Heart right ventricle (tissue), 16 donors: Measurements from ENCODE around the gene CCSER2. TPM values are rescaled to one million over a fixed set of nuclear protein-coding genes. Genes with fewer than 3 reads are reported as not detected.
A peak's percentile ranks its signal among the peaks of the same experiment; 100 is the strongest.

Experiments
- ATAC-seq, 8 donors: fragments of 200-7000 bp; cut with Tn5 transposase; one replicate each; pipeline ENCODE4 v1.9.1; 2020; ENCODE audit warnings: mild to moderate bottlenecking in 8 of 8, moderate library complexity in 8 of 8, moderate number of reproducible peaks in 1 of 8
- DNase-seq, 2 donors: peaks; one replicate each; pipeline ENCODE4 v3.0.0-alpha.2; 2020
- H3K27ac ChIP-seq, 10 donors: fragments of 200-600 bp; sonication (generic) in 2 of 10; one replicate each; pipeline versions ENCODE4 v1.5.0 to v1.8.0; 2020 to 2022; ENCODE audit warnings: mild to moderate bottlenecking in 3 of 10
- H3K27me3 ChIP-seq, 7 donors: fragments of 200-600 bp; one replicate each; pipeline ENCODE4 v1.8.0; 2021 to 2022; ENCODE audit warnings: mild to moderate bottlenecking in 2 of 7
- H3K36me3 ChIP-seq, 9 donors: fragments of 200-600 bp; sonication (generic) in 1 of 9; one replicate each; pipeline versions ENCODE4 v1.5.0 to v1.8.0; 2020 to 2022; ENCODE audit warnings: mild to moderate bottlenecking in 2 of 9
- H3K4me1 ChIP-seq, 9 donors: fragments of 200-600 bp; sonication (generic) in 1 of 9; one replicate each; pipeline versions ENCODE4 v1.5.0 to v1.8.0; 2020 to 2022; ENCODE audit warnings: mild to moderate bottlenecking in 4 of 9
- H3K4me3 ChIP-seq, 10 donors: fragments of 200-600 bp; sonication (generic) in 2 of 10; one replicate each; pipeline versions ENCODE4 v1.5.0 to v1.8.0; 2020 to 2022; ENCODE audit warnings: mild to moderate bottlenecking in 7 of 10, moderate library complexity in 2 of 10
- H3K9me3 ChIP-seq, 11 donors: fragments of 200-600 bp in 10 of 11; sonication (generic) in 2 of 11; one replicate each; pipeline versions ENCODE4 v1.5.0 to v1.8.0; 2013 to 2022; ENCODE audit warnings: mild to moderate bottlenecking in 2 of 11, control low read depth in 1 of 11, moderate library complexity in 1 of 11
- WGBS, 2 donors: extraction: QIAGEN DNeasy Blood & Tissue Kit; methylation state at CpG; one replicate each; pipeline ENCODE4 v1.1.7; 2013; ENCODE audit warnings: inconsistent platforms in 1 of 2; 5-methylcytosine and 5-hydroxymethylcytosine counted together
- intact Hi-C, 10 donors: fragments of 100-400 bp; cut with DNase I; formaldehyde crosslinking; loops; one replicate each; pipeline versions ENCODE4 v1.11.1 to v1.14.2; 2022
- polyA plus RNA-seq, 2 donors: library from polyadenylated mRNA; stranded (reverse); fragments of 200-250 nt; gene quantifications; one replicate each; pipeline ENCODE4 v1.2.3, GENCODE V29; 2013
- total RNA-seq, 10 donors: library from RNA; stranded (reverse); fragmentation: NEBNext Ultra II Directional in 3 of 10; extraction: Animal tissue kit (Norgen Biotek cat#: 25700) in 3 of 10; gene quantifications; one replicate each; pipeline versions ENCODE4 v1.2.1 to v1.2.4, GENCODE V29; 2021 to 2023
- TF ChIP-seq, protein P1 (sequence below), 9 donors: fragments of 200-600 bp; sonication (generic) in 2 of 9; IDR thresholded peaks; one replicate each; pipeline versions ENCODE4 v1.5.0 to v1.8.0; 2021 to 2022; ENCODE audit warnings: antibody characterized with exemption in 9 of 9, mild to moderate bottlenecking in 5 of 9, moderate library complexity in 1 of 9
- donor health status: Arrhythmogenic right ventricular cardiomyopathy.
- donor health status: ischemic (EF 13 %, LVEDD 7.1; RV severe dilation, severe dysfunction).
- donor health status: healthy with polysubstance abuse.
- donor health status: DM: no; HTN: yes; CAD: no.
- donor health status: DM: no; HTN: no; CAD: no.
- donor health status: ischemic (EF 25% LVEDD 6.9; RV normal size, moderate dysfunction).
- donor health status: ischemic (EF 25% LVEDD 5.7; RV mildly dilated, moderate dysfunction).
- donor health status: healthy.
- donor health status: DM: yes; HTN: yes; CAD: no.
- donor health status: Ischemic cardiomyopathy.
- donor health status: ischemic (EF 35%, LVEDD 5.7; RV mildly dilated, moderate dysfunction).
- donor health status: nonischemic (EF 11% LVEDD 7.7; RV severe dilation, severe dysfunction).
- donor health status: DM: yes; HTN: yes; CAD: no.
- donor health status: PGD.
- donor health status: ischemic (EF 29% LVEDD 5.4; RV normal size, mild dysfunction).
- donor health status: nonischemic (EF 23%, LVEDD 6.1; RV moderate dilation, normal function).

CCSER2 gene
- total and polyA plus RNA-seq, 12 donors: 27.5 to 252 (median 198) TPM

DNA sequence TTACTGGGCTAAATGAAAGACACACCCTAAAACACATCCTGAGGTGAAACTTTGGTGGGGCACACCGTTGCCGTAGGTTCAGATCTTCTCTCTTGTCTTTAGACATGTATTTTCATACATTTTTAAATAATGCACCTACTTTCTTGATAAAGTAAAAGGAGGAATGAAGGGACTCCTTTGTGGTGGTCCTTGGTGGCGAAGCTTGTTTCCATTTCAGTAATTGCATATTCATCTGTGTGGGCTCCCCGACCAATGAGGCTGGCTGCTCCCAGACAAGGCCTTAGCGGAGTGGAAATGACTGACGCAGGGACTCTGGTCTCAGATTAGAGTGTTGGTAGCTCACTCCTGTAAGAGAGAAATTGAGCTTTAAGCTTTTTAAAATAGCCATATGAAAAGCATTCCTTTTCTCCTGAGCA is 815 bp downstream of the CCSER2 start:
- TF ChIP-seq, protein P1, sequence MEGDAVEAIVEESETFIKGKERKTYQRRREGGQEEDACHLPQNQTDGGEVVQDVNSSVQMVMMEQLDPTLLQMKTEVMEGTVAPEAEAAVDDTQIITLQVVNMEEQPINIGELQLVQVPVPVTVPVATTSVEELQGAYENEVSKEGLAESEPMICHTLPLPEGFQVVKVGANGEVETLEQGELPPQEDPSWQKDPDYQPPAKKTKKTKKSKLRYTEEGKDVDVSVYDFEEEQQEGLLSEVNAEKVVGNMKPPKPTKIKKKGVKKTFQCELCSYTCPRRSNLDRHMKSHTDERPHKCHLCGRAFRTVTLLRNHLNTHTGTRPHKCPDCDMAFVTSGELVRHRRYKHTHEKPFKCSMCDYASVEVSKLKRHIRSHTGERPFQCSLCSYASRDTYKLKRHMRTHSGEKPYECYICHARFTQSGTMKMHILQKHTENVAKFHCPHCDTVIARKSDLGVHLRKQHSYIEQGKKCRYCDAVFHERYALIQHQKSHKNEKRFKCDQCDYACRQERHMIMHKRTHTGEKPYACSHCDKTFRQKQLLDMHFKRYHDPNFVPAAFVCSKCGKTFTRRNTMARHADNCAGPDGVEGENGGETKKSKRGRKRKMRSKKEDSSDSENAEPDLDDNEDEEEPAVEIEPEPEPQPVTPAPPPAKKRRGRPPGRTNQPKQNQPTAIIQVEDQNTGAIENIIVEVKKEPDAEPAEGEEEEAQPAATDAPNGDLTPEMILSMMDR (IDR thresholded peaks at IDR 0.05): no peak
- ATAC-seq (no peak), DNase-seq (peak; percentile 17 to 26)
- WGBS, 2 donors: 4 to 8% methylated on average over 6 of the region's 6 CpGs
- H3K4me3 ChIP-seq: peak overlapping the region; percentile 44 to 97 (median 88)
- H3K4me1 ChIP-seq: peaks cover 2 to 52% (median 40%) of the 10 kb centered on the region in 9 donors
- H3K27me3 ChIP-seq: no peaks in the 10 kb centered on the region
- intact Hi-C loops: loop anchor here in 1 of 10 donors (10.0 kb wide), 1 partner anchor 184 kb away; no protein-coding TSS in a partner anchor
- no peaks in the 10 kb centered on the region for H3K36me3 ChIP-seq
- H3K27ac ChIP-seq: peak overlapping the region; percentile 82 to 99 (median 97)
- no peaks in the 10 kb centered on the region for H3K9me3 ChIP-seq

DNA sequence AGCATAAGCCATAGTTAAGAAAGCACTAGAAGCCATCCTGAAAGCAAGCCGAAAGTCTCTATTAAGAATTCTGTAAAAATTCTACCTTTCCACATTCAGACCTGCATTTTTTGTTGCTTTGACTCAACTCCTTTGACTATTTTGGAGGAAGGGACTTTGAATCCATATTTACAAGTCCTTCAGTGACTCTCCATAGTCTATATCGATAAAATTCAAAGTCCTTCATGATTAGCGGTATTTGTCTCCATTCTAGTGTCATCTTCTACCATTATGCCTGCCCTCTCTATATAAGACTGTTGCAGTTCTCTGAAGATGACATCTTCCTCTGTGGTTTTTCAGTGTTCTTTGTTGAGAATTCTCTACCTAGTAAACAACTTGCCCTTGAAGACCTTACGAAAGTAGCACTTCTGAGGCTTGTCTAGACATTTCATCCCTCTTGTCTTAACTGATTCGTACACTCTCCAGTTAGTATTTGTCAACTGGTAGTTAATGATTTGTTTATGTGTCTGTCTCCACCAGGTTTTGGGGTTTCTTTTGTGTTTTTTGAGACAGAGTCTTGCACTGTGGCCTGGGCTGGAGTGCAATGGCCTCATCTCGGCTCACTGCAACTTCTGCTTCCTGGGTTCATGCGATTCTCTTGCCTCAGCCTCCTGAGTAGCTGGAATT is 1.7 kb downstream of the CCSER2 start:
- H3K4me1 ChIP-seq: peaks cover 2 to 61% (median 49%) of the 10 kb centered on the region in 9 donors
- TF ChIP-seq, protein P1 (IDR thresholded peaks at IDR 0.05): no peak
- H3K27me3 ChIP-seq: no peaks in the 10 kb centered on the region
- H3K27ac ChIP-seq: peak overlapping the region in 1 of 10 donors; percentile 97
- intact Hi-C loops: loop anchor here in 2 of 10 donors (10.0 kb wide), 2 partner anchors 185 to 195 kb away; partner anchors contain the start of gene GHITM (in 1 of the 2)
- ATAC-seq: no peak
- DNase-seq: no peak
- no peaks in the 10 kb centered on the region for H3K9me3 ChIP-seq
- H3K4me3 ChIP-seq: peak overlapping the region in 5 of 10 donors; percentile 85 to 97 (median 91)
- WGBS, 2 donors: 88 to 97% methylated on average over 7 of the region's 7 CpGs
- H3K36me3 ChIP-seq: no peaks in the 10 kb centered on the region

- H3K4me1 ChIP-seq: peaks cover 2 to 69% (median 59%) of the 10 kb centered on the region in 9 donors
- ATAC-seq (no peak), DNase-seq (no peak)
- 93 to 96% methylated on average over 2 of the region's 2 CpGs for WGBS, 2 donors
- TF ChIP-seq, protein P1 (IDR thresholded peaks at IDR 0.05): no peak
- H3K9me3 ChIP-seq: no peaks in the 10 kb centered on the region
- H3K4me3 ChIP-seq: no peak overlapping the region
- H3K27me3 ChIP-seq: no peaks in the 10 kb centered on the region
- peak overlapping the region in 1 of 10 donors; percentile 97 for H3K27ac ChIP-seq
- intact Hi-C loops: loop anchor here in 1 of 10 donors (10.0 kb wide), 1 partner anchor 196 kb away; the partner anchor contains the start of gene GHITM
- H3K36me3 ChIP-seq: no peaks in the 10 kb centered on the region
Observed at GRCh38 chr10:84331091-84331490, 2.7 kb downstream of the CCSER2 start.

DNA sequence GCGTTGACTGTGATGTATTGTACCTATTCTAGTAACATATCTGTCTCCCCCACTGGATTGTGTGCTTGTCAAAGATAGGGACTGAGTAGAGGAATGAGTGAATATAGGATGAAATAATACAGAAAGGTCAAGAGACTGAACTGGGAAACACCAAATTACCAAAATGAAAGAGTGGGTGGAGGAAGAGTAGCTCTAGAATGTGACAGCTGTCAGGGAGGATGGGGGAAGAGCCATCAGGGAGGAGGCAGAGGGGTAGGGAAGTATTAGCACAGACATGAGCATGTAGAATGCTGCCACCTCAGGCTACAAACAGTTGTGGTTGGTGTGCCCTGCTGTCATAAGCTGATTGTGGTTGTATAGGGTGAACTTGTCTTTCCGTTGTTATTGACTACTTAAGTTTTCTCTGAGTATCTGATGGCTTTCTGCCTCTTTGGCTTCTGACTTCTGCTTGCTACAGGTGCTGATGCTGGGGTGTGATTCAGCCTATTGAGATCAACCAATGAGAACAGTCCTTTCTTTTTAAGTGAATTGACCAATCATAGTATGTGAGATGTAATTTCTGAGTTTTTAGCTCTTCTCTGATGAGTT is 5.6 kb downstream of the CCSER2 start:
- TF ChIP-seq, protein P1 (IDR thresholded peaks at IDR 0.05): no peak
- Histone ChIP-seq H3K36me3 (no peaks in the 10 kb centered on the region), H3K27ac (peak overlapping the region in 1 of 10 donors; percentile 17), H3K9me3 (no peaks in the 10 kb centered on the region), H3K4me1 (peaks cover 2 to 90% (median 82%) of the 10 kb centered on the region in 9 donors), H3K4me3 (no peak overlapping the region), H3K27me3 (no peaks in the 10 kb centered on the region)
- no peak for DNase-seq
- ATAC-seq: peak in 3 of 8 donors; percentile 36 to 57 (median 43)
- intact Hi-C loops: loop anchor here in 1 of 10 donors (10.0 kb wide), 1 partner anchor 199 kb away; the partner anchor contains the start of gene GHITM
- whole genome bisulfite sequencing, 2 donors: 62 to 69% methylated on average over 2 of the region's 2 CpGs
